Measurements from ENCODE around the gene CCDC158.

- TF ChIP-seq CTCF (IDR thresholded peaks at IDR 0.05) (no peak), POLR2A (IDR thresholded peaks at IDR 0.05) (no peak)
These were observed at the start of gene CCDC158 for GRCh38 chr4:76420762-76421581.

All from Peyer's patch (tissue), 4 donors.